OCI-LY7 (cell line): ENCODE data around the gene PACS1. TPM values are rescaled to one million over a fixed set of nuclear protein-coding genes. Genes with fewer than 3 reads are reported as not detected.
A peak's percentile ranks its signal among the peaks of the same experiment; 100 is the strongest.

Experiments used
- Bru-seq: library from RNA; stranded (reverse); fragments of 400-500 nt; gene quantifications from one replicate; lab custom pipeline; 2021; lab: Mats Ljungman, UMichigan
- BruChase-seq, 2 experiments: library from RNA; stranded (reverse); fragments of 400-500 nt; gene quantifications; one replicate each; lab custom pipeline; 2021; lab: Mats Ljungman, UMichigan
- BruUV-seq: library from RNA; stranded (reverse); fragments of 400-500 nt; replicated peaks from 2 replicates; lab custom pipeline; 2021; lab: Mats Ljungman, UMichigan
- CTCF ChIA-PET: fragments of 300-600 bp; sonication (Branson Sonifier 250); formaldehyde crosslinking; loops from one replicate; lab custom pipeline; 2022; ENCODE audit warnings: antibody characterized with exemption; ENCODE audit not compliant: unreplicated experiment; lab: Charles Lee
- POLR2A ChIA-PET: fragments of 300-600 bp; sonication (Branson Sonifier 250); formaldehyde crosslinking; loops from one replicate; lab custom pipeline; 2022; ENCODE audit warnings: antibody characterized with exemption; lab: Charles Lee
- DNase-seq: peaks from one replicate; pipeline ENCODE4 v3.0.0-alpha.2; 2015; ENCODE audit warnings: low spot score
- H2AFZ ChIP-seq: fragments of 200-600 bp; sonication (generic), shearing (Covaris generic); 2 replicates; pipeline ENCODE4 v1.6.1; 2014; ENCODE audit warnings: mild to moderate bottlenecking, antibody characterized with exemption, low read length, moderate library complexity
- H3K27ac ChIP-seq: fragments of 200-600 bp; sonication (generic); 2 replicates; pipeline ENCODE4 v1.5.1; 2014; ENCODE audit warnings: mixed run types, low read depth, mild to moderate bottlenecking, moderate library complexity, low read length, inconsistent platforms; ENCODE audit not compliant: poor library complexity, severe bottlenecking
- H3K36me3 ChIP-seq: fragments of 200-600 bp; sonication (generic); 2 replicates; pipeline ENCODE4 v1.6.1; 2014; ENCODE audit warnings: mild to moderate bottlenecking, antibody characterized with exemption, low read length, moderate library complexity, mixed read lengths; ENCODE audit not compliant: insufficient read depth
- H3K4me1 ChIP-seq: fragments of 200-600 bp; sonication (generic); 2 replicates; pipeline ENCODE4 v1.5.1; 2014; ENCODE audit warnings: mild to moderate bottlenecking, low read length; ENCODE audit not compliant: insufficient read depth, poor library complexity, severe bottlenecking
- H3K4me2 ChIP-seq: fragments of 200-600 bp; sonication (generic); 2 replicates; pipeline ENCODE4 v1.6.1; 2014; ENCODE audit warnings: mild to moderate bottlenecking, low read length
- H3K4me3 ChIP-seq: fragments of 200-600 bp; sonication (generic); 2 replicates; pipeline ENCODE4 v1.5.1; 2014; ENCODE audit warnings: mild to moderate bottlenecking, low read depth, low read length; ENCODE audit not compliant: poor library complexity, severe bottlenecking
- H3K79me2 ChIP-seq: fragments of 200-600 bp; sonication (generic); 2 replicates; pipeline ENCODE4 v1.6.1; 2016; ENCODE audit warnings: low read depth, mild to moderate bottlenecking, low read length, moderate library complexity, mixed read lengths; ENCODE audit not compliant: insufficient read depth
- H3K9me2 ChIP-seq: fragments of 200-600 bp; sonication (generic); 2 replicates; pipeline ENCODE4 v1.6.1; 2016; ENCODE audit warnings: mild to moderate bottlenecking, low read length, mixed read lengths; ENCODE audit not compliant: insufficient read depth
- H3K9me3 ChIP-seq: fragments of 200-600 bp; sonication (generic); 2 replicates; pipeline ENCODE4 v1.6.1; 2014; ENCODE audit warnings: mild to moderate bottlenecking, mixed run types, low read length, mixed read lengths
- H4K20me1 ChIP-seq: fragments of 200-600 bp; sonication (generic); 2 replicates; pipeline ENCODE4 v1.6.1; 2014; ENCODE audit warnings: mild to moderate bottlenecking, antibody characterized with exemption, low read length, moderate library complexity, mixed read lengths; ENCODE audit not compliant: insufficient read depth
- EZH2phosphoT487 ChIP-seq: fragments of 200-600 bp; sonication (generic); IDR thresholded peaks from 2 replicates; pipeline ENCODE4 v1.6.1; 2018; ENCODE audit warnings: low read depth, borderline replicate concordance, mild to moderate bottlenecking, mixed run types, antibody characterized with exemption, low read length, moderate library complexity, mixed read lengths
- intact Hi-C: fragments of 100-400 bp; cut with micrococcal nuclease; formaldehyde crosslinking; loops from one replicate; pipeline ENCODE4 v1.10.0; 2022; ENCODE audit not compliant: unreplicated experiment
- long read RNA-seq: library from polyadenylated mRNA; stranded (forward); transcript quantifications from one replicate; pipeline ENCODE4 v2.0.0, GENCODE V29; 2022
- total RNA-seq, 2 experiments: library from RNA; depleted of rRNA in 1 of 2; stranded (reverse); fragments of >200 nt in 1 of 2; shearing (Covaris generic) in 1 of 2; gene quantifications; 2 replicates each; pipeline ENCODE4 v1.2.3, GENCODE V29; 2014 to 2022
- TF ChIP-seq, protein P1 (sequence below): fragments of 200-600 bp; sonication (generic); conservative IDR thresholded peaks from 2 replicates; pipeline ENCODE4 v1.5.1; 2014; ENCODE audit warnings: mild to moderate bottlenecking, antibody characterized with exemption, low read length, moderate library complexity, mixed read lengths

PACS1 gene
- 21.2 and 23.7 TPM in 2 replicates for total RNA-seq (2014; rRNA removed; shearing (Covaris generic))
- total RNA-seq (2022): 50.5 and 52.5 TPM in 2 replicates
- percentile 71 among the genes with signal in this experiment for Bru-seq, nascent RNA
- BruChase-seq, experiment 1, labeled RNA remaining after a 6-hour chase: percentile 82 among the genes with signal in this experiment
- percentile 71 among the genes with signal in this experiment for BruChase-seq, experiment 2, labeled RNA remaining after a 2-hour chase
- long read RNA-seq, full-length matches to known transcripts: 28 of 40 reads
- long read RNA-seq, partial matches to known transcripts: 6 of 40 reads
- long read RNA-seq, other reads (novel, unspliced or antisense): 6 of 40 reads

DNA sequence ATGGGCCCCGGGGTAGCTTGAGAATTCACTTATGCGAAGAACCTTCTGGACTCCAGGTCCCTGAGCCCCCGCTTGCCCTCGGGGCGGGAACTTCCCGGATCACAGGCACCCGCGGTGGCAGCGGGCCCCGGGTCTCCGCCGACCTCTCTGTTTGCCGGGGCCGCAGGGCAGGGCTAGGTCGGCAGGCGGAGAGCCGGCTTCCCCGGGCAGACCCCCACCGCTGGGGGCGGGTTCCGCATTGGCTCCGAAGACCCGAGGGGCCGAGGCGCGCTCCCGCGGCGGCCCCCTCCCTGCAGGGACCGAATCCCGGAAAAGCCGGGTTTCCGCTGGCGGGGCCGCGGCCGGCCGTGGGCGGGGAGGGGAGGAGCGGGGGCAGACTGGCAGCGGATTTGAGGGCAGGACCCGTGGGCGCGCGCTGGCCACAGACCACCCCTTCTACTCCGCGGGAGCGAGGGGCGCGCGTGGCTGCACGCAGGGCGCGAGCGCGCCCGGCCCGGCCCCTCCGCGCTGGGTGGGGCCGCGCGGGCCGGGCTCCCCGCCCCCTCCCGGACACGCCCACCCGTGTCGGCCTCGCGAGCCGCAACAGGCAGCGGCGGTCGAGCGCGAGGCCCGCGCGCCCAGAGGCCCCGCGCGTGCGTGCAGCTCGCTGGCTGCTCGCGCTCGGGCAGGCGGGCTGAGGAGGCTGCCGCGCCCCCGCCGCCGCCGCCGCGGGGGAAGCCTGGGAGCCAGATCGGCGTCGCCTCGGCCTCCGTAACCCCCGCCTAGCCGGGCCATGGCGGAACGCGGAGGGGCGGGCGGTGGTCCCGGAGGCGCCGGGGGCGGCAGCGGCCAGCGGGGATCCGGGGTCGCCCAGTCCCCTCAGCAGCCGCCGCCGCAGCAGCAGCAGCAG is at the start of gene PACS1:
TSS of gene PACS1 (plus strand) at position 558 of the 889 bp plus-strand sequence. CDS start at position 773, 215 bp downstream.
- peak within 1 kb of the TSS; percentile 9; the same call in 1 of the 2 replicates for H2AFZ ChIP-seq
- TF ChIP-seq, protein P1, sequence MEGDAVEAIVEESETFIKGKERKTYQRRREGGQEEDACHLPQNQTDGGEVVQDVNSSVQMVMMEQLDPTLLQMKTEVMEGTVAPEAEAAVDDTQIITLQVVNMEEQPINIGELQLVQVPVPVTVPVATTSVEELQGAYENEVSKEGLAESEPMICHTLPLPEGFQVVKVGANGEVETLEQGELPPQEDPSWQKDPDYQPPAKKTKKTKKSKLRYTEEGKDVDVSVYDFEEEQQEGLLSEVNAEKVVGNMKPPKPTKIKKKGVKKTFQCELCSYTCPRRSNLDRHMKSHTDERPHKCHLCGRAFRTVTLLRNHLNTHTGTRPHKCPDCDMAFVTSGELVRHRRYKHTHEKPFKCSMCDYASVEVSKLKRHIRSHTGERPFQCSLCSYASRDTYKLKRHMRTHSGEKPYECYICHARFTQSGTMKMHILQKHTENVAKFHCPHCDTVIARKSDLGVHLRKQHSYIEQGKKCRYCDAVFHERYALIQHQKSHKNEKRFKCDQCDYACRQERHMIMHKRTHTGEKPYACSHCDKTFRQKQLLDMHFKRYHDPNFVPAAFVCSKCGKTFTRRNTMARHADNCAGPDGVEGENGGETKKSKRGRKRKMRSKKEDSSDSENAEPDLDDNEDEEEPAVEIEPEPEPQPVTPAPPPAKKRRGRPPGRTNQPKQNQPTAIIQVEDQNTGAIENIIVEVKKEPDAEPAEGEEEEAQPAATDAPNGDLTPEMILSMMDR: peak; percentile 13; the same call in 1 of the 2 replicates
- no peak for TF ChIP-seq EZH2phosphoT487
- H3K4me3 ChIP-seq: peak within 1 kb of the TSS; percentile 83
- peak; percentile 78 for DNase-seq
- BruUV-seq: no TSS peak
- H3K36me3 ChIP-seq: peaks cover 59% of the 10 kb centered on the region
- intact Hi-C loops: no loop called here
- H3K9me2 ChIP-seq: no peaks in the 10 kb centered on the region
- H3K4me1 ChIP-seq: peaks cover 50% of the 10 kb centered on the region
- no peaks in the 10 kb centered on the region for H3K9me3 ChIP-seq
- POLR2A ChIA-PET: interaction anchor here (1.1 to 2.7 kb wide), 2 partner anchors 18 to 64 kb away, joined by 3 to 11 read pairs; partner anchors contain the start of gene SF3B2
- peaks cover 23% of the 10 kb centered on the region; the same call in 1 of the 2 replicates for H3K79me2 ChIP-seq
- H3K27ac ChIP-seq: peak within 1 kb of the TSS; percentile 73
- H3K4me2 ChIP-seq: peak within 1 kb of the TSS; percentile 87
- CTCF ChIA-PET: interaction anchor here (1.0 kb wide), 1 partner anchor 64 kb away, joined by 3 read pairs; no protein-coding TSS in a partner anchor
- no peaks in the 10 kb centered on the region for H4K20me1 ChIP-seq

DNA sequence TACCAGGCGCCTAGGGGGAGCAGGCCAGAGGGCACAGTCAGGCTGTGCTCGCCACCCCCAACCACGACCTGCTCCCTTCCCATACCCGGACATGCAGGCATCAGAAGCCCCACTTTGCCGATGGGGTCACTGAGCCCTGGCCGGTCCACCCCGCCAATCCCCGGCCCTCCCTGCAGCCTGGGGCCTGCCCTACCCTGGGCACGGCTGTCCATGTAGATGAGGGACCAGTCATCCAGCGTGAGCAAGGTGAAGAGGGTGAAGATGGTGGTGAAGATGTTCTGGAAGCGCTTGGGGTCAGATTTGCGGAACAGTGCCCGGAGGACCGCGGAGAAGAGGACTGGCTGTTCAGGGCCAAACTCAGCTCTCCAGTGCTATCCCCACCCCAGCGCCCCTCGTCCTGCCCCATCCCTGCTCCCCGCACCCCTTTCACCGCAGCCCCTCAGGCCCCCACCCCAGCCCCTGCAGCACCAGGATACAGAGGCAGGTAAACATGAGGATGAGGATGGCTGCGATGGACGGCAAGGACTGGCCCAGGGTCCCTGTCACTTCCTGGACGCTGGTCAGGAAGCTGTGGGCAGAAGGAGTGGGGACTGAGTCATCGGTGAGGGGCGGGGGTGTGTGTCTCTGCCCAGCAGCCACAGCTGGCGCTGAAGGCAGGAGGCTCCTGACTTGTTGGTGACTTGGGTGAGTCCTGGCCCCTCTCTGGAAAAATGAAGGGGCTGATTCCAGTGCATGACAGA is 49.3 kb upstream of the PACS1 start:
- H2AFZ ChIP-seq: no peak overlapping the region
- no peak for DNase-seq
- H3K27ac ChIP-seq: no peak overlapping the region
- intact Hi-C loops: no loop called here
- no peaks in the 10 kb centered on the region for H4K20me1 ChIP-seq
- H3K4me2 ChIP-seq: no peak overlapping the region
- H3K36me3 ChIP-seq: no peaks in the 10 kb centered on the region
- H3K4me3 ChIP-seq: no peak overlapping the region
- ChIA-PET CTCF (no interaction called here), POLR2A (no interaction called here)
- no peaks in the 10 kb centered on the region for H3K79me2 ChIP-seq
- H3K4me1 ChIP-seq: no peaks in the 10 kb centered on the region
- no peaks in the 10 kb centered on the region for H3K9me2 ChIP-seq
- no TSS peak for BruUV-seq
- H3K9me3 ChIP-seq: no peaks in the 10 kb centered on the region
- TF ChIP-seq EZH2phosphoT487: no peak
- TF ChIP-seq, protein P1: no peak
